ENCODE results near the gene TUBA8.

- TF ChIP-seq, protein P1, sequence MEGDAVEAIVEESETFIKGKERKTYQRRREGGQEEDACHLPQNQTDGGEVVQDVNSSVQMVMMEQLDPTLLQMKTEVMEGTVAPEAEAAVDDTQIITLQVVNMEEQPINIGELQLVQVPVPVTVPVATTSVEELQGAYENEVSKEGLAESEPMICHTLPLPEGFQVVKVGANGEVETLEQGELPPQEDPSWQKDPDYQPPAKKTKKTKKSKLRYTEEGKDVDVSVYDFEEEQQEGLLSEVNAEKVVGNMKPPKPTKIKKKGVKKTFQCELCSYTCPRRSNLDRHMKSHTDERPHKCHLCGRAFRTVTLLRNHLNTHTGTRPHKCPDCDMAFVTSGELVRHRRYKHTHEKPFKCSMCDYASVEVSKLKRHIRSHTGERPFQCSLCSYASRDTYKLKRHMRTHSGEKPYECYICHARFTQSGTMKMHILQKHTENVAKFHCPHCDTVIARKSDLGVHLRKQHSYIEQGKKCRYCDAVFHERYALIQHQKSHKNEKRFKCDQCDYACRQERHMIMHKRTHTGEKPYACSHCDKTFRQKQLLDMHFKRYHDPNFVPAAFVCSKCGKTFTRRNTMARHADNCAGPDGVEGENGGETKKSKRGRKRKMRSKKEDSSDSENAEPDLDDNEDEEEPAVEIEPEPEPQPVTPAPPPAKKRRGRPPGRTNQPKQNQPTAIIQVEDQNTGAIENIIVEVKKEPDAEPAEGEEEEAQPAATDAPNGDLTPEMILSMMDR (IDR thresholded peaks at IDR 0.05; ENCODE audit: extremely low read depth in 1 of 2, insufficient read depth in 1 of 2, low read depth in 1 of 2, low read length in 2 of 2) = peak; percentile 12 to 20
- no peak for TF ChIP-seq POLR2A (IDR thresholded peaks at IDR 0.05; ENCODE audit: low read depth, low read length)
- TF ChIP-seq POLR2AphosphoS5 (IDR thresholded peaks at IDR 0.05; ENCODE audit: insufficient read depth, low read depth, low read length) = no peak
- no peak for TF ChIP-seq FOS (IDR thresholded peaks at IDR 0.05; ENCODE audit: borderline replicate concordance, insufficient read depth, low read length)
- no peak for TF ChIP-seq MYC (IDR thresholded peaks at IDR 0.05; ENCODE audit: low read depth, low read length)
- TF ChIP-seq JUN (IDR thresholded peaks at IDR 0.05; ENCODE audit: borderline replicate concordance, insufficient read depth, insufficient read length, low read depth) = no peak
- TF ChIP-seq, protein P2, sequence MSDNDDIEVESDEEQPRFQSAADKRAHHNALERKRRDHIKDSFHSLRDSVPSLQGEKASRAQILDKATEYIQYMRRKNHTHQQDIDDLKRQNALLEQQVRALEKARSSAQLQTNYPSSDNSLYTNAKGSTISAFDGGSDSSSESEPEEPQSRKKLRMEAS (IDR thresholded peaks at IDR 0.05; ENCODE audit: insufficient read depth, insufficient read length) = no peak
- TF ChIP-seq EZH2 (IDR thresholded peaks at IDR 0.05; ENCODE audit: borderline replicate concordance, low read depth, low read length, severe bottlenecking) = no peak
- TF ChIP-seq GATA2 (IDR thresholded peaks at IDR 0.05; ENCODE audit: insufficient read depth, insufficient read length, low read depth, low read length) = no peak
Observed at GRCh38 chr22:18078329-18079041, 32.1 kb upstream of the TUBA8 start.
